ENCODE results near the gene CEP112.

Gene CEP112

DNA sequence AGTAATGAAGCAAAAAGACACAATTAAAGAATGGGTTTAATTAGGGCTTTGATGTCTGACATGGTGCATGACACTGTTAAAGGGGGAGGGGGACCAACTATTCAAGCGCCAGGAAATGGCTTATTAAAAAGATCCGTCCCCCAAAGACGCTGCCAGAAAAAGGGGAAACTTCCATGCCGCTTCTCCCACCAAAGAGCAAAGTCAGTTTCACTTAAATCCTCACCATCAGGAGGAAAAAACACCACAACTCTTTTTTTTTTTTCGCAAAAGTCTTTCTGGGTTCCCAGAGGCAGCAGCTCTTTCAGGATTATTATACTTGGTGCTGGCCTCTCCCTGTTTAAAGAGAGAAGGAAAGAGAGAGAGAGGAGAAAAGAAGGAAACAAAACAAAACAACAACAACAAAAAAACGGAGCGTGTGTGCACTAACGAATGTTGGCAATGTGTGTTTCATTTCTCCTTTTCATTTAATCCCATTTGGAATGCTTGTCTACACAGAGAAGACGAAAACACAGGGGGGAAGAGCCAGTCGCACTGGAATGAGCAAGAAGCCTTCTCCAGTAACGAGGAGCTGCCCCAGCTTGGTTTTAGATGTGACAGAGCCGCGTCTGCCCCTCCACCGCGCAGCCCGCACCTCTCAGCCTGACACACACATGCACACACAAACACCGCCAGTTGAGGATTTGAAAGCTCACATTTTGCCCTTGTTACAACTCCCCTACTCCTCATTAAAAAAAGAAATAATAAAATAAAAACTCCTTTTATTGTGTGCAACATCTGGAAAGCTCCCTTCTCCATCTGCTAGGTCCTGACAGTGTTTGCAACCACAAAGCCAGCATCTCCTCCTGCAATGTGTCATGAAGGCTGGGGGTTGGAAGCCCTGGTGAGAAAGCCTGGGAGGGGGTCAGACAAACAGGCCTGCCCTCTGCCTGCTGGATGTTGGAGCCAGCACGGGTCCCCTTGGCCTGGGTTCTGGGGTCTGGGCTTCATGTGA, 597.8 kb downstream of the CEP112 start:
- DNase-seq (ENCODE audit: low spot score): no peak
- no peak for TF ChIP-seq CTCF (conservative IDR thresholded peaks at IDR 0.05; ENCODE audit: low read depth)
- no peak overlapping the region for H3K27ac ChIP-seq
- POLR2A ChIA-PET (ENCODE audit: low non-redundant PET): no interaction called here
- CTCF ChIA-PET: no interaction called here

DNA sequence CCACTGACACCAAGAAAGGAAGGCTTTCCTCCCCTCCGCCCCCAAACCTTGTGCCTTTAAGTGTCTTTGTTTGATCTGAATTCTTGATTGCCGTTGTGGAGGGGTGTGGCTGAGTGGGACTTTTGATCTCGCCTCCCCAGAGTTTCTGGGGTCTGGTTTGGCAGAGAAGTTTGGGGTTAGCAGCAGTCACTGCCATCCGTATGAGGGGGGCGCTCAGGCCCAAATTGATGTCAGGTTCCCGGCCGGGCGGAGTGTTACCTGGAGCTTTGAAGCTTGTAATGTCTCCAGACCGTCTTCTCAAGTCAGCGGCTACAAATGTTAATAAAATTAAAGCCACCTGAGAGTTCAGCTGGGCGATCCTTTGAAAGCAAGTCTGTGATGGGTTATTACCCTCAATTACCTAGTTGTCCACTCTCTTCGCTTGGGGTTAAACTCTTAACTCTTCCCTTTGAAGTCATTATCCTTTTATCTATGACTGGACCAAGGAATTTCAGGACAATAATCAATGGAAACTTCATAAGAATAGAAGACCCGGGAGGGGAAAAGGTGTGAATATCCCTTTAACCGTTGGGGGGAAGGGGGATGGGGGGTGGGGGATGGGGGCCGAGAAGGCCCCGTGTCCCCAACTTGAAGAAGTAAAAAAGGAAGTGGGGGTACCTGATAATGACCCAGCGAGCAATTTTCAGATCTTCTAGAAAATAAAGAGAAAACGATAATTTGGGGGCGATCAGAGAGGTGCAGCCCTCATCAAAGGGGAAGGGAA, 598.7 kb downstream of the CEP112 start:
- no peak overlapping the region for H3K27ac ChIP-seq
- CTCF ChIA-PET: no interaction called here
- no peak for DNase-seq (ENCODE audit: low spot score)
- TF ChIP-seq CTCF (conservative IDR thresholded peaks at IDR 0.05; ENCODE audit: low read depth): no peak
- POLR2A ChIA-PET (ENCODE audit: low non-redundant PET): no interaction called here

DNA sequence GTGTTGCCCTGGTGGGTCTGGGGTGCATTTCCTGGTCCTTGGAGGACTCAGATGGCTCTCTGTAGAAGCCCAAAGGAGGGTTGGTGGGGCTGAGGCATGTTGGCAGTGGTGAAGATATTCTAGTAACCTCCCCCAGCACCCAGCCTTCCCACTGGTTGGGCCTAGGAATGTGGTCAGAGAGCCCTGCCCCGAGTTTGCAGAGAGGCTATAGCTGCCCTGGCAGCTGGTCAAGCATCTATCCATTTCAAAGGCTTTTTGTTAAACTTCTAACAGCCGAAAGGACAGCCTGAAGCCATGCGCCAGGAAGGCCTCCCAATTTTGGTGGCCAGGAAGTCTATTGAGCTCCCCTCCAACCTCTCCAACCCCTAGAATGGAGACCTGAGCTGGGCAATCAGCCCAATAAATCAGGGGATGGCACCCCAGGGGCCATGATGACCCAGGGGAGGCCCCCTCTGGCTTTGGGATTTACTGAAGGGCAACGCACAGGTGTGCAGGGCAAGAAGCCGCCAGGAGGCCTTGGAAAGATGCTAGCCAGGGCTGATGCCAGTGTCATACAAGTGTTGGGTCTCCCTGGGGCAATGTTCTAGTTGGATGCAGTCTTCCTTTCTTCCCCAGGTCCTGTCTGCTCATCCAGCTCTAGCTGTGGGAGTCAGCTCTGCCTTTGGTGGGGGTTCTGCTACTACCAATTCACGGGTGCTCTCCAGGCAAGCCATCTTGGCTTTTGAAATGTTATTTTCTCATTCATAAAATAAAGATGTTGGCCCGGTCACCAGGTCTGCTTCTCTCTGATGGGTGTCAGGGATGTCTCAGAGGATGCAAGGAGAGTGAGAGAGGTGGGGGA, 599.6 kb downstream of the CEP112 start:
- DNase-seq (ENCODE audit: low spot score): no peak
- TF ChIP-seq CTCF (conservative IDR thresholded peaks at IDR 0.05; ENCODE audit: low read depth): no peak

GRCh38 chr17:65589321-65589720, 602.6 kb downstream of the CEP112 start:
- TF ChIP-seq CTCF (conservative IDR thresholded peaks at IDR 0.05; ENCODE audit: low read depth): no peak
- no peak for DNase-seq (ENCODE audit: low spot score)
- POLR2A ChIA-PET (ENCODE audit: low non-redundant PET): no interaction called here
- CTCF ChIA-PET: no interaction called here
- H3K27ac ChIP-seq: no peak overlapping the region

More for the DNA sequence above, 599.6 kb downstream of the CEP112 start:
- CTCF ChIA-PET: no interaction called here
- POLR2A ChIA-PET (ENCODE audit: low non-redundant PET): no interaction called here
- H3K27ac ChIP-seq: no peak overlapping the region

DNA sequence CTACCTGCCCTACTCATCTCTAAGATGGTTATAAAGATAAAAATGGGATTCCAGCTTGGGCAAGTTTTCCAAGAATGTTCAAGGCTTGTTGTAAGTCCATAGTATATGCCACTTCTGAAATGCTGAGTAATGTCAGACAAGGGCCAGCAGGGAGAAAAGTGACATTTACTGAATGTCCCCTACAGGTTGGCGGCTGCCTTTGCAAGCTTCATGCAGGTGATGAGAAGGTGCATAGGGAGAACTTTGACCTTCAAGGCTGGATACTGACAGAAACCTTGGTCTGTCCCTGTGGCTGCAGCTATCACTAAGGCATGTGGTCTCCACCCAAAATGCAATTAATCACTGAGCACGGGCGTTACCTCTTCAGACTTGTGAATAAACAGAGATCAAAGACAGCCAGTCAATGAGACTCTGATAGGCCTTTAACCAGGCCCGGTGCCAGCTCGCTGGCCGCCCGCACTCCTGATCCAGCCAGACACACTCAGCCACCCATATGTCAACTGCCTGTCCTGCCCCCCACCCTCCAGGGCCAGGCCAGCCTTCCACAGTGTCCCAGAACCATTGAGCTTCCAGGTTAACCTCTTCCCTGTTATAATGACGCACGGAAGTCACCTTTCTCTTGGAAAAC, 603.6 kb downstream of the CEP112 start:
- DNase-seq (ENCODE audit: low spot score): no peak
- ChIA-PET POLR2A (ENCODE audit: low non-redundant PET) (no interaction called here), CTCF (interaction anchor here (1.3 to 1.4 kb wide), 2 partner anchors 10 to 274 kb away, joined by 3 to 5 read pairs; no protein-coding TSS in a partner anchor)
- no peak for TF ChIP-seq CTCF (conservative IDR thresholded peaks at IDR 0.05; ENCODE audit: low read depth)
- H3K27ac ChIP-seq: no peak overlapping the region
